GM23248 (cell line): Measurements from ENCODE around the gene L2HGDH. TPM values are rescaled to one million over a fixed set of nuclear protein-coding genes. Genes with fewer than 3 reads are reported as not detected.

Source experiments
- DNase-seq: peaks from one replicate; pipeline ENCODE4 v3.0.0-alpha.2; 2015
- H2AFZ ChIP-seq: fragments of 200-600 bp; sonication (generic); 2 replicates; pipeline ENCODE4 v1.6.1; 2016; ENCODE audit warnings: antibody characterized with exemption
- H3F3A ChIP-seq: fragments of 200-600 bp; sonication (generic); 2 replicates; pipeline ENCODE4 v1.6.1; 2016; ENCODE audit warnings: mild to moderate bottlenecking, antibody characterized with exemption, mixed run types; ENCODE audit not compliant: insufficient read depth
- H3K27ac ChIP-seq: fragments of 200-600 bp; sonication (generic); 2 replicates; pipeline ENCODE4 v1.5.1; 2016; ENCODE audit warnings: mild to moderate bottlenecking
- H3K27me3 ChIP-seq: fragments of 200-600 bp; sonication (generic); replicated peaks from 2 replicates; pipeline ENCODE4 v1.6.1; 2016; ENCODE audit warnings: mild to moderate bottlenecking; ENCODE audit not compliant: insufficient read depth
- H3K36me3 ChIP-seq: fragments of 200-600 bp; sonication (generic); 2 replicates; pipeline ENCODE4 v1.6.1; 2016; ENCODE audit warnings: low read depth, mild to moderate bottlenecking
- H3K4me1 ChIP-seq: fragments of 200-600 bp; sonication (generic); 2 replicates; pipeline ENCODE4 v1.6.1; 2016; ENCODE audit warnings: mild to moderate bottlenecking; ENCODE audit not compliant: insufficient read depth
- H3K4me2 ChIP-seq: fragments of 200-600 bp; sonication (generic); one replicate; pipeline ENCODE4 v1.6.1; 2016; ENCODE audit warnings: mild to moderate bottlenecking; ENCODE audit not compliant: unreplicated experiment
- H3K4me3 ChIP-seq: fragments of 200-600 bp; sonication (generic); 2 replicates; pipeline ENCODE4 v1.5.1; 2016; ENCODE audit warnings: mild to moderate bottlenecking
- H3K79me2 ChIP-seq: fragments of 200-600 bp; sonication (generic); 2 replicates; pipeline ENCODE4 v1.6.1; 2016; ENCODE audit warnings: mild to moderate bottlenecking; ENCODE audit not compliant: insufficient read depth
- H3K9ac ChIP-seq: fragments of 200-600 bp; sonication (generic); 2 replicates; pipeline ENCODE4 v1.6.1; 2016; ENCODE audit warnings: mild to moderate bottlenecking
- H3K9me2 ChIP-seq: fragments of 200-600 bp; sonication (generic); 2 replicates; pipeline ENCODE4 v1.6.1; 2016; ENCODE audit warnings: mixed run types, mild to moderate bottlenecking, moderate library complexity; ENCODE audit not compliant: insufficient read depth
- H3K9me3 ChIP-seq: fragments of 200-600 bp; sonication (generic); one replicate; pipeline ENCODE4 v1.6.1; 2017; ENCODE audit warnings: low read depth
- H4K20me1 ChIP-seq: fragments of 200-600 bp; sonication (generic); 2 replicates; pipeline ENCODE4 v1.6.0; 2016; ENCODE audit not compliant: insufficient read depth
- EZH2 ChIP-seq: fragments of 200-600 bp; sonication (generic); IDR thresholded peaks from 2 replicates; pipeline ENCODE4 v1.6.1; 2018; ENCODE audit warnings: antibody characterized with exemption, mild to moderate bottlenecking; ENCODE audit not compliant: insufficient read depth, poor library complexity, severe bottlenecking
- EZH2phosphoT487 ChIP-seq: fragments of 200-600 bp; sonication (generic); IDR thresholded peaks from 2 replicates; pipeline ENCODE4 v1.6.1; 2018; ENCODE audit warnings: antibody characterized with exemption, moderate library complexity, mild to moderate bottlenecking, low read depth; ENCODE audit not compliant: insufficient read depth
- WGBS, 2 experiments: methylation state at CpG; one replicate each; pipeline ENCODE4 v1.1.6; 2015 to 2017; ENCODE audit warnings: low lambda C conversion rate in 2 of 2, low coverage in 1 of 2; ENCODE audit errors: missing lambda C conversion rate in 2 of 2; 5-methylcytosine and 5-hydroxymethylcytosine counted together
- in situ Hi-C: fragments of 300-500 bp; cut with MboI; formaldehyde crosslinking; loops from 2 replicates; pipeline ENCODE4 v1.15.0; 2020
- polyA plus RNA-seq: library from polyadenylated mRNA; unstranded; fragments of >200 nt; fragmentation: Nextera tagmentation; extraction: Ambion mirVana; gene quantifications from 2 replicates; pipeline ENCODE4 v1.2.1, GENCODE V29; 2016
- total RNA-seq: library from RNA; depleted of rRNA; stranded (reverse); fragments of >200 nt; shearing (Covaris generic); gene quantifications from 2 replicates; pipeline ENCODE4 v1.2.3, GENCODE V29; 2014

The L2HGDH gene
- total and polyA plus RNA-seq, 2 experiments from 2014 or later = 1.8 to 2.6 TPM

- DNase-seq = no peak
- H3F3A ChIP-seq = no peaks in the 10 kb centered on the region
- no peak overlapping the region for H3K4me3 ChIP-seq
- H3K36me3 ChIP-seq = no peaks in the 10 kb centered on the region
- H3K9me3 ChIP-seq = no peaks in the 10 kb centered on the region
- no peaks in the 10 kb centered on the region for H3K79me2 ChIP-seq
- H3K4me1 ChIP-seq = no peaks in the 10 kb centered on the region
- H2AFZ ChIP-seq = no peak overlapping the region
- no peaks in the 10 kb centered on the region for H3K9me2 ChIP-seq
- H3K27me3 ChIP-seq = no peaks in the 10 kb centered on the region
- no peak overlapping the region for H3K27ac ChIP-seq
- H3K9ac ChIP-seq = no peak overlapping the region
- TF ChIP-seq EZH2 (no peak), EZH2phosphoT487 (no peak)
- H3K4me2 ChIP-seq = no peak overlapping the region
- no peaks in the 10 kb centered on the region for H4K20me1 ChIP-seq
- in situ Hi-C loops = no loop called here
Measured at GRCh38 chr14:50301914-50302313, 10.1 kb downstream of the L2HGDH start.

DNA sequence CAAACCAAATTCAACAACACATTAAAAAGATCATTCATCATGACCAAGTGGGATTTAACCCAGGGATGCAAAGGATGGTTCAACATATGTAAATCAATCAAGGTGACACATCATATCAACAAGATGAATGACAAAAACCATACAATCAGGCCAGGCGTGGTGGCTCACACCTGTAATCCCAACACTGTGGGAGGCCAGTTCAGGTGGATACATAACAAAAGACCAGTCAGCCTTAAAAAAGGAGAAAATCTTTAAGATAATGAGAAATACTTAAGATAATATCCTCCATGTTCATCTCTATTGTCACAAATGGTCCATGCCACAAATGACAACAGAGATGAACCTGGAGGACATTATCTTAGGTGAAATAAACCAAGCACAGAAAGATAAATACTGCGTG, 12.4 kb downstream of the L2HGDH start:
- TF ChIP-seq EZH2phosphoT487 (no peak), EZH2 (no peak)
- H3K4me2 ChIP-seq = no peak overlapping the region
- no peak overlapping the region for H3K4me3 ChIP-seq
- no peak overlapping the region for H3K27ac ChIP-seq
- H2AFZ ChIP-seq = no peak overlapping the region
- in situ Hi-C loops = no loop called here
- H3K9me2 ChIP-seq = no peaks in the 10 kb centered on the region
- no peaks in the 10 kb centered on the region for H3K27me3 ChIP-seq
- WGBS, 2 experiments = 91 to 94% methylated on average over 2 of the region's 2 CpGs
- no peaks in the 10 kb centered on the region for H3K9me3 ChIP-seq
- H3K9ac ChIP-seq = no peak overlapping the region
- no peaks in the 10 kb centered on the region for H3K79me2 ChIP-seq
- DNase-seq = no peak
- no peaks in the 10 kb centered on the region for H3K4me1 ChIP-seq
- no peaks in the 10 kb centered on the region for H3K36me3 ChIP-seq
- no peaks in the 10 kb centered on the region for H3F3A ChIP-seq
- no peaks in the 10 kb centered on the region for H4K20me1 ChIP-seq

- 79% methylated on average over 5 of the region's 5 CpGs for WGBS, 2 experiments
- Histone ChIP-seq H3K4me3 (no peak overlapping the region), H3K27me3 (no peaks in the 10 kb centered on the region), H4K20me1 (no peaks in the 10 kb centered on the region), H3K4me1 (no peaks in the 10 kb centered on the region), H3K9me3 (no peaks in the 10 kb centered on the region), H3K9ac (no peak overlapping the region), H3K9me2 (no peaks in the 10 kb centered on the region), H3K4me2 (no peak overlapping the region), H3K79me2 (no peaks in the 10 kb centered on the region), H3F3A (no peaks in the 10 kb centered on the region), H3K27ac (no peak overlapping the region), H3K36me3 (no peaks in the 10 kb centered on the region), H2AFZ (no peak overlapping the region)
- no peak for TF ChIP-seq EZH2phosphoT487
- TF ChIP-seq EZH2 = no peak
- in situ Hi-C loops = no loop called here
- DNase-seq = no peak
Measured at GRCh38 chr14:50290306-50290705, 21.7 kb downstream of the L2HGDH start.

DNA sequence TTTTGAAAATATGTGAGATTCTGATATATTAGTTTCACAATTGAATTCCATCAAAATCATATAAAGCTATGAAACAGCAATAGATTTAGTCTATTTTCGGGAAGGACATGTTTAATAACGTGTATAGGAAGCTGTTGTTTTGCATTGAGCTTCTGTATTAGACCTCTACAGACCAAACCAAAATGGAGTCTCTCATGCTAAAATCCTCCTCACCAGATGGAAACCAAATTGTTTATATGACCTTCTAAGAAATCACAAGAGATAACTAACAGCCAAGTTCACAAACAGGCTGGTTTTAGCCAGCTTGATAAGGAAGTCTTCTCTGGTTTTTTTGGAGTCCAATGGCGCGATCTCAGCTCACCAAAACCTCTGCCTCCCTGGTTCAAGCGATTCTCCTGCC, 23.9 kb downstream of the L2HGDH start:
- no peak overlapping the region for H3K4me2 ChIP-seq
- H3K9me2 ChIP-seq = no peaks in the 10 kb centered on the region
- no peaks in the 10 kb centered on the region for H3K27me3 ChIP-seq
- TF ChIP-seq EZH2 (no peak), EZH2phosphoT487 (no peak)
- in situ Hi-C loops = no loop called here
- no peak for DNase-seq
- no peaks in the 10 kb centered on the region for H3K79me2 ChIP-seq
- no peaks in the 10 kb centered on the region for H3K36me3 ChIP-seq
- no peaks in the 10 kb centered on the region for H3F3A ChIP-seq
- no peak overlapping the region for H2AFZ ChIP-seq
- no peaks in the 10 kb centered on the region for H4K20me1 ChIP-seq
- H3K4me1 ChIP-seq = no peaks in the 10 kb centered on the region
- no peak overlapping the region for H3K9ac ChIP-seq
- H3K27ac ChIP-seq = no peak overlapping the region
- H3K9me3 ChIP-seq = no peaks in the 10 kb centered on the region
- 92 to 93% methylated on average over 5 of the region's 5 CpGs for WGBS, 2 experiments
- no peak overlapping the region for H3K4me3 ChIP-seq

DNA sequence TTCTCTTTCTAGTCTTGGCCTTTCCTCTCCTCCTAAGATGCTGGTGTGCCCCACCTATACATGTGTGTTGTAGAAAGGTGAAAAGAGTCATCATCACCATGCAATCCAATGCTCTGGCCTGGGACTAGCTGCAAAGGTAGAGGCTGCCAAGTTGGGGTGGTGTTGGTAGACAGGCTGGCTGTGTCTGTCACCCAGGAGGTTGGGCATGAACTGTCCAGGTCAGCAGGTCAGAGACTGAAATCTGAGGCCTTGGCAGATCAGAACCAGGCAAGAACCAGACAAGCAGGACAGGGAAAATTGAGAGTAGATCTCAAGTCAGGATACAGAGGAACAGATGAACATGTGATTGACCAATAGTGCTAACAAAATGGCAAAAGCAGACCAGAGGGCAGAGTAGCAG, 26.2 kb downstream of the L2HGDH start:
- no peaks in the 10 kb centered on the region for H3K27me3 ChIP-seq
- H3K4me1 ChIP-seq = no peaks in the 10 kb centered on the region
- H3K36me3 ChIP-seq = no peaks in the 10 kb centered on the region
- H3K27ac ChIP-seq = no peak overlapping the region
- H3K4me2 ChIP-seq = no peak overlapping the region
- no peak overlapping the region for H2AFZ ChIP-seq
- H3K9me3 ChIP-seq = no peaks in the 10 kb centered on the region
- in situ Hi-C loops = no loop called here
- no peak overlapping the region for H3K9ac ChIP-seq
- no peaks in the 10 kb centered on the region for H3F3A ChIP-seq
- no peaks in the 10 kb centered on the region for H4K20me1 ChIP-seq
- no peak overlapping the region for H3K4me3 ChIP-seq
- H3K79me2 ChIP-seq = no peaks in the 10 kb centered on the region
- no peak for DNase-seq
- no peak for TF ChIP-seq EZH2
- TF ChIP-seq EZH2phosphoT487 = no peak
- H3K9me2 ChIP-seq = no peaks in the 10 kb centered on the region
